Astrocyte (in vitro differentiated cells and primary cell): Measurements from ENCODE around the gene PKNOX2. TPM values are rescaled to one million over a fixed set of nuclear protein-coding genes. Genes with fewer than 3 reads are reported as not detected.

Experiments used
- DNase-seq: peaks from one replicate; pipeline ENCODE4 v3.0.0-alpha.2; 2010; ENCODE audit warnings: low read depth
- FAIRE-seq: peaks from 2 replicates; lab custom pipeline; 2011; peaks lifted over from hg19 to GRCh38; lab: Jason Lieb, UNC
- H2AFZ ChIP-seq: 2 replicates; pipeline ENCODE4 v1.6.0; 2012; ENCODE audit warnings: low read depth, low read length, inconsistent platforms
- H3K27ac ChIP-seq: 2 replicates; pipeline ENCODE4 v1.5.1; 2011; ENCODE audit warnings: low read depth, low read length, inconsistent platforms
- H3K27me3 ChIP-seq: 2 replicates; pipeline ENCODE4 v1.6.0; 2011; ENCODE audit warnings: low read length, inconsistent platforms; ENCODE audit not compliant: insufficient read depth
- H3K36me3 ChIP-seq: 2 replicates; pipeline ENCODE4 v1.5.1; 2011; ENCODE audit warnings: low read length, inconsistent platforms; ENCODE audit not compliant: insufficient read depth
- H3K4me1 ChIP-seq: 2 replicates; pipeline ENCODE4 v1.5.1; 2011; ENCODE audit warnings: low read length, inconsistent platforms; ENCODE audit not compliant: insufficient read depth
- H3K4me2 ChIP-seq: 2 replicates; pipeline ENCODE4 v1.6.0; 2012; ENCODE audit warnings: low read length, inconsistent platforms
- H3K4me3 ChIP-seq: 2 replicates; pipeline ENCODE4 v1.5.1; 2011; ENCODE audit warnings: low read depth, mild to moderate bottlenecking, low read length, inconsistent platforms; ENCODE audit not compliant: insufficient read depth
- H3K79me2 ChIP-seq: 2 replicates; pipeline ENCODE4 v1.6.0; 2012; ENCODE audit warnings: mild to moderate bottlenecking, low read length, inconsistent platforms; ENCODE audit not compliant: insufficient read depth
- H3K9ac ChIP-seq: 2 replicates; pipeline ENCODE4 v1.6.0; 2012; ENCODE audit warnings: mild to moderate bottlenecking, low read length, inconsistent platforms
- H3K9me3 ChIP-seq: 2 replicates; pipeline ENCODE4 v1.5.1; 2012; ENCODE audit warnings: low read depth, mild to moderate bottlenecking, low read length, inconsistent platforms; ENCODE audit not compliant: insufficient read depth
- H4K20me1 ChIP-seq: 2 replicates; pipeline ENCODE4 v1.6.0; 2012; ENCODE audit warnings: low read length, inconsistent platforms; ENCODE audit not compliant: insufficient read depth
- H3K27ac Mint-ChIP-seq: one replicate; pipeline ENCODE4 v1.8.0; 2021; ENCODE audit warnings: mild to moderate bottlenecking, mixed read lengths; ENCODE audit not compliant: unreplicated experiment
- H3K27me3 Mint-ChIP-seq: one replicate; pipeline ENCODE4 v1.8.0; 2021; ENCODE audit warnings: low read depth, mixed read lengths; ENCODE audit not compliant: unreplicated experiment
- H3K36me3 Mint-ChIP-seq: one replicate; pipeline ENCODE4 v1.8.0; 2021; ENCODE audit warnings: low read depth, mixed read lengths; ENCODE audit not compliant: unreplicated experiment
- H3K4me1 Mint-ChIP-seq: one replicate; pipeline ENCODE4 v1.8.0; 2021; ENCODE audit warnings: low read depth, mixed read lengths; ENCODE audit not compliant: unreplicated experiment
- H3K4me3 Mint-ChIP-seq: one replicate; pipeline ENCODE4 v1.8.0; 2021; ENCODE audit warnings: mild to moderate bottlenecking, moderate library complexity, mixed read lengths; ENCODE audit not compliant: unreplicated experiment
- H3K9me3 Mint-ChIP-seq: one replicate; pipeline ENCODE4 v1.8.0; 2021; ENCODE audit warnings: mild to moderate bottlenecking, mixed read lengths; ENCODE audit not compliant: unreplicated experiment
- CTCF ChIP-seq: IDR thresholded peaks from 2 replicates; pipeline ENCODE4 v1.5.1; 2011; ENCODE audit warnings: low read depth, mild to moderate bottlenecking, inconsistent platforms, low read length, moderate library complexity; ENCODE audit not compliant: insufficient read depth
- EZH2 ChIP-seq: IDR thresholded peaks from 2 replicates; pipeline ENCODE4 v1.6.1; 2012; ENCODE audit warnings: mild to moderate bottlenecking, low read length, inconsistent platforms; ENCODE audit not compliant: insufficient read depth
- total RNA-seq: library from RNA; stranded (reverse); gene quantifications from 2 replicates; pipeline ENCODE4 v1.2.1, GENCODE V29; 2021

The PKNOX2 gene
- total RNA-seq, 1 donor from 2014 or later, result 53.4 TPM

- H3K27me3 Mint-ChIP-seq, result peaks cover 37% of the 10 kb centered on the region
- H3K4me2 ChIP-seq, result no peak overlapping the region
- H3K9ac ChIP-seq, result no peak overlapping the region
- no peaks in the 10 kb centered on the region for H3K79me2 ChIP-seq
- H4K20me1 ChIP-seq, result no peaks in the 10 kb centered on the region
- H3K9me3 ChIP-seq, result no peaks in the 10 kb centered on the region
- no peaks in the 10 kb centered on the region for H3K36me3 ChIP-seq
- FAIRE-seq (no peak), DNase-seq (no peak)
- no peak overlapping the region for H3K27ac ChIP-seq
- TF ChIP-seq EZH2 (no peak), CTCF (no peak)
- H3K27me3 ChIP-seq, result peaks cover 6% of the 10 kb centered on the region
- H3K4me1 ChIP-seq, result no peaks in the 10 kb centered on the region
- H3K9me3 Mint-ChIP-seq, result no peaks in the 10 kb centered on the region
- H3K36me3 Mint-ChIP-seq, result no peaks in the 10 kb centered on the region
- H3K4me1 Mint-ChIP-seq, result peaks cover 8% of the 10 kb centered on the region
- no peak overlapping the region for H2AFZ ChIP-seq
- H3K27ac Mint-ChIP-seq, result no peak overlapping the region
- no peak overlapping the region for H3K4me3 ChIP-seq
- no peak overlapping the region for H3K4me3 Mint-ChIP-seq
Measured at GRCh38 chr11:125140233-125140632, 24.3 kb upstream of the PKNOX2 start.

GRCh38 chr11:125141178-125141577, 23.4 kb upstream of the PKNOX2 start:
- H3K4me3 ChIP-seq, result no peak overlapping the region
- no peaks in the 10 kb centered on the region for H4K20me1 ChIP-seq
- peaks cover 4% of the 10 kb centered on the region for H3K27me3 ChIP-seq
- no peaks in the 10 kb centered on the region for H3K9me3 Mint-ChIP-seq
- no peak overlapping the region for H3K27ac ChIP-seq
- H3K36me3 Mint-ChIP-seq, result no peaks in the 10 kb centered on the region
- H3K4me1 ChIP-seq, result no peaks in the 10 kb centered on the region
- no peak overlapping the region for H3K4me2 ChIP-seq
- H3K4me3 Mint-ChIP-seq, result no peak overlapping the region
- TF ChIP-seq CTCF (no peak), EZH2 (no peak)
- peaks cover 9% of the 10 kb centered on the region for H3K4me1 Mint-ChIP-seq
- H3K27me3 Mint-ChIP-seq, result peaks cover 39% of the 10 kb centered on the region
- H3K9ac ChIP-seq, result no peak overlapping the region
- DNase-seq, result no peak
- no peak overlapping the region for H2AFZ ChIP-seq
- H3K36me3 ChIP-seq, result no peaks in the 10 kb centered on the region
- no peaks in the 10 kb centered on the region for H3K79me2 ChIP-seq
- H3K9me3 ChIP-seq, result no peaks in the 10 kb centered on the region
- H3K27ac Mint-ChIP-seq, result no peak overlapping the region
- no peak for FAIRE-seq

GRCh38 chr11:125141686-125142535, 22.6 kb upstream of the PKNOX2 start:
- FAIRE-seq (no peak), DNase-seq (no peak)
- Histone ChIP-seq H3K36me3 (no peaks in the 10 kb centered on the region), H3K27ac (no peak overlapping the region), H3K27me3 (peaks cover 4% of the 10 kb centered on the region), H3K9ac (no peak overlapping the region), H4K20me1 (no peaks in the 10 kb centered on the region), H3K4me2 (peak overlapping the region; percentile 58), H2AFZ (no peak overlapping the region), H3K4me1 (no peaks in the 10 kb centered on the region), H3K4me3 (no peak overlapping the region), H3K9me3 (no peaks in the 10 kb centered on the region), H3K79me2 (no peaks in the 10 kb centered on the region)
- Mint-ChIP-seq H3K27ac (no peak overlapping the region), H3K4me1 (peaks cover 14% of the 10 kb centered on the region), H3K36me3 (no peaks in the 10 kb centered on the region), H3K9me3 (no peaks in the 10 kb centered on the region), H3K4me3 (no peak overlapping the region), H3K27me3 (peaks cover 45% of the 10 kb centered on the region)
- peak; percentile 75 for TF ChIP-seq CTCF
- no peak for TF ChIP-seq EZH2
